SK-N-SH treated with all-trans-retinoic acid at 6 μM for 48 hours (cell line): Measurements from ENCODE around the gene MOB1A.

Experiments used
- ATAC-seq: fragments of 200-7000 bp; cut with Tn5 transposase; 3 replicates; pipeline ENCODE4 v1.9.1; 2020; ENCODE audit warnings: mild to moderate bottlenecking, moderate library complexity
- ARNTL ChIP-seq: fragments of 450-650 bp; formaldehyde crosslinking; IDR thresholded peaks from 2 replicates; pipeline ENCODE4 v1.5.0; 2020; ENCODE audit warnings: low read depth, mild to moderate bottlenecking, moderate library complexity, borderline replicate concordance
- CREB5 ChIP-seq: fragments of 250-450 bp; sonication (Bioruptor Pico); IDR thresholded peaks from 2 replicates; pipeline ENCODE4 v1.5.1; 2020; ENCODE audit warnings: low read depth, mild to moderate bottlenecking, moderate library complexity
- CSDC2 ChIP-seq: fragments of 250-450 bp; sonication (Bioruptor Pico); IDR thresholded peaks from 2 replicates; pipeline ENCODE4 v1.5.0; 2020; ENCODE audit warnings: mild to moderate bottlenecking, moderate library complexity
- CSRNP3 ChIP-seq: fragments of 250-450 bp; sonication (Bioruptor Pico); IDR thresholded peaks from 2 replicates; pipeline ENCODE4 v1.5.1; 2021; ENCODE audit warnings: mild to moderate bottlenecking, moderate library complexity
- ESRRG ChIP-seq: fragments of 250-450 bp; sonication (Bioruptor Pico); IDR thresholded peaks from 2 replicates; pipeline ENCODE4 v1.6.1; 2021; ENCODE audit warnings: mild to moderate bottlenecking
- ISL1 ChIP-seq: fragments of 250-450 bp; sonication (Bioruptor Pico); IDR thresholded peaks from 2 replicates; pipeline ENCODE4 v2.1.2; 2022; ENCODE audit warnings: mild to moderate bottlenecking, moderate library complexity
- OSR1 ChIP-seq: fragments of 250-450 bp; sonication (Bioruptor Pico); IDR thresholded peaks from 2 replicates; pipeline ENCODE4 v1.8.0; 2022; ENCODE audit warnings: moderate library complexity, mild to moderate bottlenecking, inconsistent platforms
- PATZ1 ChIP-seq: fragments of 250-450 bp; sonication (Bioruptor Pico); IDR thresholded peaks from 2 replicates; pipeline ENCODE4 v1.8.0; 2020; ENCODE audit warnings: mild to moderate bottlenecking, moderate library complexity, borderline replicate concordance
- RARB ChIP-seq: fragments of 250-450 bp; sonication (Bioruptor Pico); IDR thresholded peaks from 2 replicates; pipeline ENCODE4 v1.8.0; 2021; ENCODE audit warnings: mild to moderate bottlenecking, moderate library complexity
- SNAI2 ChIP-seq: fragments of 250-450 bp; sonication (Bioruptor Pico); IDR thresholded peaks from 2 replicates; pipeline ENCODE4 v1.5.0; 2020; ENCODE audit warnings: mild to moderate bottlenecking, moderate library complexity
- TCF4 ChIP-seq: fragments of 250-450 bp; sonication (Bioruptor Pico); IDR thresholded peaks from 2 replicates; pipeline ENCODE4 v1.8.0; 2021; ENCODE audit warnings: mild to moderate bottlenecking, moderate library complexity, borderline replicate concordance
- TOX ChIP-seq: fragments of 250-450 bp; sonication (Bioruptor Pico); IDR thresholded peaks from 2 replicates; pipeline ENCODE4 v1.8.0; 2021; ENCODE audit warnings: mild to moderate bottlenecking, moderate library complexity, borderline replicate concordance
- TSHZ2 ChIP-seq: fragments of 250-450 bp; sonication (Bioruptor Pico); IDR thresholded peaks from 2 replicates; pipeline ENCODE4 v1.5.0; 2020; ENCODE audit warnings: mild to moderate bottlenecking, moderate library complexity
- ZC3H10 ChIP-seq: fragments of 250-450 bp; sonication (Bioruptor Pico); IDR thresholded peaks from 2 replicates; pipeline ENCODE4 v1.5.1; 2021; ENCODE audit warnings: mild to moderate bottlenecking, moderate library complexity
- ZFP3 ChIP-seq: fragments of 250-450 bp; sonication (Bioruptor Pico); IDR thresholded peaks from 2 replicates; pipeline ENCODE4 v1.5.0; 2020; ENCODE audit warnings: mild to moderate bottlenecking, moderate library complexity
- ZFP30 ChIP-seq: fragments of 450-650 bp; formaldehyde crosslinking; IDR thresholded peaks from 2 replicates; pipeline ENCODE4 v1.5.0; 2022; ENCODE audit warnings: mild to moderate bottlenecking, moderate library complexity
- ZNF565 ChIP-seq: fragments of 450-650 bp; formaldehyde crosslinking; conservative IDR thresholded peaks from 2 replicates; pipeline ENCODE4 v1.5.0; 2020; ENCODE audit warnings: low read depth, mild to moderate bottlenecking, moderate library complexity
- ZNF70 ChIP-seq: fragments of 450-650 bp; formaldehyde crosslinking; IDR thresholded peaks from 2 replicates; pipeline ENCODE4 v1.5.0; 2020; ENCODE audit warnings: mild to moderate bottlenecking, moderate library complexity
- ZNF8 ChIP-seq: fragments of 450-650 bp; formaldehyde crosslinking; IDR thresholded peaks from 2 replicates; pipeline ENCODE4 v1.5.0; 2020; ENCODE audit warnings: mild to moderate bottlenecking, moderate library complexity

The MOB1A gene

GRCh38 chr2:74179063-74179865, 585 bp upstream of the MOB1A start (continued):
- TF ChIP-seq CSRNP3 (CRISPR knock-in tag), result no peak
- TF ChIP-seq ZNF70 (CRISPR knock-in tag), result no peak
- no peak for TF ChIP-seq ARNTL (CRISPR knock-in tag)
- TF ChIP-seq ZFP30 (CRISPR knock-in tag), result no peak
- TF ChIP-seq CREB5, result no peak
- no peak for TF ChIP-seq TCF4 (CRISPR knock-in tag)
- no peak for TF ChIP-seq ESRRG
- no peak for TF ChIP-seq ZFP3 (CRISPR knock-in tag)
- TF ChIP-seq ZNF8 (CRISPR knock-in tag), result no peak

GRCh38 chr2:74177696-74178095, 983 bp downstream of the MOB1A start:
- TF ChIP-seq TSHZ2 (CRISPR knock-in tag) (no peak), CSRNP3 (CRISPR knock-in tag) (no peak), ARNTL (CRISPR knock-in tag) (no peak), PATZ1 (CRISPR knock-in tag) (no peak), ZNF8 (CRISPR knock-in tag) (no peak), ZFP3 (CRISPR knock-in tag) (no peak)
- ATAC-seq, result no peak

GRCh38 chr2:74174909-74175308, 3.8 kb downstream of the MOB1A start:
- ATAC-seq, result no peak
- TF ChIP-seq ZNF565 (CRISPR knock-in tag) (no peak), ZNF70 (CRISPR knock-in tag) (no peak), CSDC2 (CRISPR knock-in tag) (no peak), CREB5 (no peak), ISL1 (CRISPR knock-in tag) (no peak), SNAI2 (CRISPR knock-in tag) (no peak), ESRRG (no peak)

- no peak for ATAC-seq
- TF ChIP-seq ARNTL (CRISPR knock-in tag), result no peak
- TF ChIP-seq PATZ1 (CRISPR knock-in tag), result no peak
- TF ChIP-seq ZC3H10 (CRISPR knock-in tag), result no peak
- no peak for TF ChIP-seq ZNF565 (CRISPR knock-in tag)
- no peak for TF ChIP-seq TOX (CRISPR knock-in tag)
- no peak for TF ChIP-seq ZFP30 (CRISPR knock-in tag)
- TF ChIP-seq TCF4 (CRISPR knock-in tag), result no peak
- no peak for TF ChIP-seq RARB
- TF ChIP-seq CSRNP3 (CRISPR knock-in tag), result no peak
- TF ChIP-seq OSR1, result no peak
Measured at GRCh38 chr2:74168739-74169138, 9.9 kb downstream of the MOB1A start.
